ENCODE measurements around the gene VPS37C. TPM values are rescaled to one million over a fixed set of nuclear protein-coding genes. Genes with fewer than 3 reads are reported as not detected.

VPS37C gene
- total and polyA plus RNA-seq, 2 donors from 2014 or later: 13.9 to 31.8 TPM

GRCh38 chr11:61080526-61080925 is 80.7 kb downstream of the VPS37C start:
- FAIRE-seq: no peak
- Histone ChIP-seq H3K9me3 (ENCODE audit: control insufficient read depth in 2 of 3, insufficient read depth in 1 of 3, low read length in 3 of 3) (no peaks in the 10 kb centered on the region), H3K9ac (ENCODE audit: low read length in 3 of 3) (no peak overlapping the region), H3K4me1 (ENCODE audit: control insufficient read depth in 2 of 3, insufficient read depth in 2 of 3, low read depth in 1 of 3, low read length in 3 of 3) (no peaks in the 10 kb centered on the region), H3K27ac (ENCODE audit: low read depth in 2 of 2, low read length in 2 of 2) (no peak overlapping the region), H3K36me3 (ENCODE audit: control insufficient read depth in 2 of 3, insufficient read depth in 3 of 3, low read length in 3 of 3) (no peaks in the 10 kb centered on the region), H3K27me3 (ENCODE audit: control insufficient read depth, insufficient read depth, low read length) (no peaks in the 10 kb centered on the region), H3K4me3 (ENCODE audit: low read length in 3 of 3) (no peak overlapping the region)
- no peak for DNase-seq
- intact Hi-C loops (cut with DNase I): no loop called here
- no peak for TF ChIP-seq CTCF (IDR thresholded peaks at IDR 0.05; ENCODE audit: borderline replicate concordance, extremely low read depth, insufficient read depth)

Other genes starting within 250 kb of the VPS37C start
- gene TMEM109, start 247.3 kb downstream of the VPS37C start, total RNA-seq: 130 TPM
- 139 TPM for gene TMEM109, start 247.3 kb downstream of the VPS37C start, polyA plus RNA-seq (ENCODE audit: insufficient read depth, low read depth, low replicate concordance)
- 19.1 TPM for gene TMEM132A, start 237.0 kb downstream of the VPS37C start, total RNA-seq
- gene TMEM132A, start 237.0 kb downstream of the VPS37C start, polyA plus RNA-seq (ENCODE audit: insufficient read depth, low read depth, low replicate concordance): 17.2 TPM
- 27.0 TPM for gene SLC15A3, start 209.2 kb downstream of the VPS37C start, total RNA-seq
- 26.6 TPM for gene SLC15A3, start 209.2 kb downstream of the VPS37C start, polyA plus RNA-seq (ENCODE audit: insufficient read depth, low read depth, low replicate concordance)
- 6.7 TPM for gene CD6, start 189.7 kb downstream of the VPS37C start, total RNA-seq
- 0.24 TPM for gene CD6, start 189.7 kb downstream of the VPS37C start, polyA plus RNA-seq (ENCODE audit: insufficient read depth, low read depth, low replicate concordance)
- gene CD5, start 58.9 kb downstream of the VPS37C start, total RNA-seq: 2.9 TPM
- gene CD5, start 58.9 kb downstream of the VPS37C start, polyA plus RNA-seq (ENCODE audit: insufficient read depth, low read depth, low replicate concordance): 0.26 TPM
- 0.54 TPM for gene PGA3, start 42.1 kb upstream of the VPS37C start, total RNA-seq
- gene PGA3, start 42.1 kb upstream of the VPS37C start, polyA plus RNA-seq (ENCODE audit: insufficient read depth, low read depth, low replicate concordance): not detected
- not detected for gene PGA4, start 60.9 kb upstream of the VPS37C start, total RNA-seq
- gene PGA4, start 60.9 kb upstream of the VPS37C start, polyA plus RNA-seq (ENCODE audit: insufficient read depth, low read depth, low replicate concordance): not detected
- 0.35 TPM for gene PGA5, start 79.7 kb upstream of the VPS37C start, total RNA-seq
- not detected for gene PGA5, start 79.7 kb upstream of the VPS37C start, polyA plus RNA-seq (ENCODE audit: insufficient read depth, low read depth, low replicate concordance)
- 1.2 TPM for gene VWCE, start 133.9 kb upstream of the VPS37C start, total RNA-seq
- 0.32 TPM for gene VWCE, start 133.9 kb upstream of the VPS37C start, polyA plus RNA-seq (ENCODE audit: insufficient read depth, low read depth, low replicate concordance)
- gene DDB1, start 171.7 kb upstream of the VPS37C start, total RNA-seq: 185 TPM
- gene DDB1, start 171.7 kb upstream of the VPS37C start, polyA plus RNA-seq (ENCODE audit: insufficient read depth, low read depth, low replicate concordance): 131 TPM
- 64.6 TPM for gene TKFC, start 171.8 kb upstream of the VPS37C start, total RNA-seq
- gene TKFC, start 171.8 kb upstream of the VPS37C start, polyA plus RNA-seq (ENCODE audit: insufficient read depth, low read depth, low replicate concordance): 107 TPM
- gene CYB561A3, start 200.5 kb upstream of the VPS37C start, total RNA-seq: 36.8 TPM
- 29.7 TPM for gene CYB561A3, start 200.5 kb upstream of the VPS37C start, polyA plus RNA-seq (ENCODE audit: insufficient read depth, low read depth, low replicate concordance)
- gene TMEM138, start 200.9 kb upstream of the VPS37C start, total RNA-seq: 42.3 TPM
- 62.3 TPM for gene TMEM138, start 200.9 kb upstream of the VPS37C start, polyA plus RNA-seq (ENCODE audit: insufficient read depth, low read depth, low replicate concordance)
- 11.1 TPM for gene TMEM216, start 231.2 kb upstream of the VPS37C start, total RNA-seq
- 16.2 TPM for gene TMEM216, start 231.2 kb upstream of the VPS37C start, polyA plus RNA-seq (ENCODE audit: insufficient read depth, low read depth, low replicate concordance)

All from kidney (tissue), 14 donors.